Measurements from ENCODE around the gene ITPRIPL2. TPM values are rescaled to one million over a fixed set of nuclear protein-coding genes. Genes with fewer than 3 reads are reported as not detected.

The ITPRIPL2 gene
- total RNA-seq, 2 experiments from 2014 or later = 2.1 to 2.3 TPM

DNA sequence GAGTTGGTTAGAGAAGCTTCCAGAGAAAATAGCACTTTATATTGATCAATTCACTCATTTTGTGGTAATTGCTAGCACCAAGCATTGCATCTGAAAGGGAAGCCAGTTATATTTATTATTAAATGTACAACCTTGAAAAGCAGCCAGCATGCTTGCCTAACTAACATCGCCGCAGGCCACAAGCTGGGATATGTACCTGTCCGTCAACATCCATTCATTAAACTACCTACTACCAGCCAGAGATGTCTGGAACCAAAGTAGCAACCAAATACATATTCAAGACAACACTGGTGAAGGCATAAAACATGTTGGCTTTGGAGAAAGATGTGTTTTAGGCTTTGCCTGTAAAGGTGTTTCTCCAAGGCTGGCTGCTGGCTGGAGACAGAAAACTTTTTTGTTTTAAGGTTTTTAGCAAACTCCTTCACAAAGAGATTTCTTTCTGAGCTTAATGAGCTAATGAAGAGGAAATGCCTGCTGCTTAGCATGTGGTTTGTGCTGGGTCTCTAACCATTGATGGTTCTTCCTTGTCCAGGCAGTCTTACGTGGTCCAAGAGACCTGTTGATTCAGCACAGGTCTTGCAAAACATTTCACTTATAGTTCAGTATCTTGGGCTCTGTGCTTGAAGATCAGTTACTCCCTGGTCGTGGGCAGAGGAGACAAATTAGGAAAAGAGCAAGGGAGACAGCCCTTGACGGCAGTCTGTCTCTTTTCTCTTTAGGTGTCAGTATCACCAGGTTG lies 3.1 kb downstream of the ITPRIPL2 start:
- DNase-seq = no peak
- Mint-ChIP-seq H3K4me3 (no peak overlapping the region), H3K36me3 (ENCODE audit: low read depth) (no peaks in the 10 kb centered on the region), H3K9me3 (no peaks in the 10 kb centered on the region), H3K27me3 (peaks cover 23% of the 10 kb centered on the region), H3K4me1 (peaks cover 25% of the 10 kb centered on the region), H3K27ac (peak overlapping the region; percentile 76)
- ChIA-PET CTCF (interaction anchor here (1.5 to 1.6 kb wide), 2 partner anchors 14 to 31 kb away, joined by 3 to 4 read pairs; no protein-coding TSS in a partner anchor), POLR2A (no interaction called here)

DNA sequence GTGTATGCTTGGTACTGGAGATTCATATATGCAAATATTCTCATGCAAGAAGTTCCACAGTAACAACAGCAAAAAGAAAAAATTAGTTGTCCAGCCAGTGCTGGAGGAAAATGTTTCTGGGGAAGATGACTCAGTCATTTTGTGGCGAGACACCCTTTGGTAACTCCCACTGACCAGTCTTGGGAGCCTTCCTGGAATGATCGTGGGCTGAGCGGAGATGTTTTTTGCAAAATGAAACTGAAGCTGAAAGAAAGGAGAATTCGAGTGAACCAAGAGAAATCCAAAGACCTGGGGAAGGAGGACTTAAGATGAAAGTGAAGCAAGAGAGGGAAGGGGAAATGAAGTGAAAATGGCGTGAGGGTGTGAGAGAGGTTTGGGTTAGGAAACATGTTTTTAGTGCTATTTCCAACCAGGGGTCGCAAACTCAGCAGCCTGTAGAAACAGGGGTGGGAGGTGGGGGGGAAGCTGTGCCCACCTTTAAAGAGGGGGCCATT lies 5.2 kb downstream of the ITPRIPL2 start:
- peak overlapping the region; percentile 78 for H3K27ac Mint-ChIP-seq
- ChIA-PET CTCF (interaction anchor here (0.7 to 1.5 kb wide), 5 partner anchors 10 to 52 kb away, joined by 3 to 4 read pairs (median 3); partner anchors contain the start of gene COQ7), POLR2A (no interaction called here)
- peaks cover 22% of the 10 kb centered on the region for H3K4me1 Mint-ChIP-seq
- no peaks in the 10 kb centered on the region for H3K36me3 Mint-ChIP-seq (ENCODE audit: low read depth)
- peak overlapping the region; percentile 55 for H3K4me3 Mint-ChIP-seq
- no peak for DNase-seq
- H3K27me3 Mint-ChIP-seq = peaks cover 11% of the 10 kb centered on the region
- no peaks in the 10 kb centered on the region for H3K9me3 Mint-ChIP-seq

DNA sequence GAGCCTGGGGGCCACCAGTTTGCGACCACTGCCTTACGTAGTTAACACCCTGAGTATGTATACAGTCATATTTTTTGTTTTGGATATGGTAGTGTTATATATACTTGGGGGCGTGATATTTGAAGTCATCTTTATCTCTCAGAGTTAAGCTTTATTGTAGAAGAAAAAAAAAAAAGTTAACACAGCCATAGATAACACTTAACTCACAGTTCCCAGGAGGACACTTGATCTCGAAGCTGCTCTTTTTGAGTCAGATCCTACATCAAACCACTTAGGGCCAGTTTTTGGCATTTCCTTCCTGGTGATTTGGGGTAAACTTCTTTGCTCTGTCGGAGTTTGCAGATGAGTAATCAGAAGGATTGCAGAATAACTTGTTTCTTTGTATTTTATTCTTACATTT lies 5.8 kb downstream of the ITPRIPL2 start:
- Mint-ChIP-seq H3K36me3 (ENCODE audit: low read depth) (no peaks in the 10 kb centered on the region), H3K9me3 (peaks cover 2% of the 10 kb centered on the region), H3K4me3 (peak overlapping the region; percentile 40), H3K27ac (peak overlapping the region; percentile 54), H3K4me1 (peaks cover 22% of the 10 kb centered on the region), H3K27me3 (peaks cover 10% of the 10 kb centered on the region)
- ChIA-PET POLR2A (no interaction called here), CTCF (interaction anchor here (0.6 to 1.5 kb wide), 6 partner anchors 10 to 1257 kb away, joined by 3 to 4 read pairs (median 4); no protein-coding TSS in a partner anchor)
- DNase-seq = no peak

DNA sequence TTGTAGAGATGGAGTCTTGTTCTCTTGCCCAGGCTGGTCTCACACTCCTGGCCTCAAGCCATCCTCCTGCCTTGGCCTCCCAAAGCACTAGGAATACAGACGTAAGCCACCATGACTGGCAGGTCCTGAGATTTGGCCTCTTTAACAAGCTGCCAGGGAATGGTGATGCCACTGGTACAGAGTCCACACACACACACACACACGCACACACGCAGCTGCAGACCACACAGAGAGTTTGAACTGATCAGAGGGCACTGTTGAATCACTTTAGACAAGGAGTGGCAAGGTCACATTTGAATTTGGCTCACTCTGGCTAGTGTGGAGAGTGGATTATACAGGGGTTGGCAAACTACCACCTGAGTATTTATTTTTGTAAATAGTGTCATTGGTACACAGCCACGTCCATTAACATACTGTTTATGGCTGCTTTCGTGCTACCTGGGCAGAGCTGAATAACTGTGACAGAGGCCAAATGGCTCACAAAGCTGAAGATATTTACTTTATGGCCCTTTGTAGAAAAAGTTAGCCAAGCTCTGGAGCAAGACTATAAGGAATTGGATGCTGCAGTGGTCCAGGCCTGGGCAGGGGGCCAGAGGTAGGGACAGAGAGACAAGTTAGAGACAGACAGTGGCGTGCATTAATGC lies 9.9 kb downstream of the ITPRIPL2 start:
- Mint-ChIP-seq H3K27me3 (no peaks in the 10 kb centered on the region), H3K9me3 (peaks cover 2% of the 10 kb centered on the region), H3K27ac (no peak overlapping the region), H3K4me1 (peaks cover 23% of the 10 kb centered on the region), H3K36me3 (ENCODE audit: low read depth) (no peaks in the 10 kb centered on the region), H3K4me3 (no peak overlapping the region)
- no peak for DNase-seq
- CTCF ChIA-PET = interaction anchor here (0.6 to 1.8 kb wide), 3 partner anchors 7 to 1650 kb away, joined by 3 to 6 read pairs (median 3); no protein-coding TSS in a partner anchor
- POLR2A ChIA-PET = no interaction called here

DNA sequence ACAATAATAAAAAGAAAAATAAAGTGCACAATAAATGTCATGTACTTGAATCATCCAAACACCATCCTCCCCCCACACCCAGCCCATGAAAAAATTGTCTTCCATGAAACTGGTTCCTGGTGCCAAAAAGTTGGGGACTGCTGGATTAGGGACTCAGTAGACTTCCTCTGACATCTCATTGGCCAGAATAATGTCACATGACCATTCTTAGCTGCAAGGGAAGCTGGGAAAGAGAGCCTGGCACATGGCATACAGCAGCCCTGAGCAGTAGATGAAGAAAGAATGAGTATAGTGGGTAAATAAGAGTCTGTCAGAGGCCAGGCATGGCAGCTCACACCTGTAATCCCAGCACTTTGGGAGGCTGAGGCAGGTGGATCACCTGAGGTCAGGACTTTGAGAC lies 12.5 kb downstream of the ITPRIPL2 start:
- POLR2A ChIA-PET = no interaction called here
- peaks cover 32% of the 10 kb centered on the region for H3K4me1 Mint-ChIP-seq
- H3K36me3 Mint-ChIP-seq (ENCODE audit: low read depth) = no peaks in the 10 kb centered on the region
- no peaks in the 10 kb centered on the region for H3K27me3 Mint-ChIP-seq
- H3K4me3 Mint-ChIP-seq = no peak overlapping the region
- DNase-seq = no peak
- no peak overlapping the region for H3K27ac Mint-ChIP-seq
- peaks cover 5% of the 10 kb centered on the region for H3K9me3 Mint-ChIP-seq
- CTCF ChIA-PET = interaction anchor here (0.5 kb wide), 1 partner anchor 14 kb away, joined by 3 read pairs; no protein-coding TSS in a partner anchor

DNA sequence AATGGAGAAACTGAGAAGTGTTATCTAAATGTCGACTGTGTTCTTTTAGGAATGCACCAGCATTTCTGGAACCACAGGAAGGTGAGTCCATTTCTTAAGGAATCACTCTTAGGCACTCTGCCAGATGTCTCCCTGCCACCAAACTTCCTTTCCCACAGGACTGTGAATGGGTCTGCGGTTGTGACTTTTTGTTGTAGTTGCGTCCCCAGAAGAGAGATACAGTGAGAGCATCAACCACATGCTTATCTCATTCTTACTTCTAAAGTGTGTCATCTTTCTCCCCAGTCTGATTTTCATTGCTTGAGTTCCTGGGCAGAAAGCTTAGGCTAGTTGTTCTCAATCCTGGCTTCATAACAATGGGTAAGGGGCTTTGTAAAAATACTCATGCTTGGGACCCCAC lies 13.4 kb downstream of the ITPRIPL2 start:
- ChIA-PET CTCF (interaction anchor here (0.9 kb wide), 1 partner anchor 13 kb away, joined by 3 read pairs; the partner anchor contains the start of gene ITPRIPL2), POLR2A (no interaction called here)
- no peak for DNase-seq
- H3K36me3 Mint-ChIP-seq (ENCODE audit: low read depth) = no peaks in the 10 kb centered on the region
- no peak overlapping the region for H3K4me3 Mint-ChIP-seq
- H3K9me3 Mint-ChIP-seq = peaks cover 5% of the 10 kb centered on the region
- H3K27me3 Mint-ChIP-seq = no peaks in the 10 kb centered on the region
- H3K4me1 Mint-ChIP-seq = peaks cover 33% of the 10 kb centered on the region
- peak overlapping the region; percentile 37 for H3K27ac Mint-ChIP-seq

DNA sequence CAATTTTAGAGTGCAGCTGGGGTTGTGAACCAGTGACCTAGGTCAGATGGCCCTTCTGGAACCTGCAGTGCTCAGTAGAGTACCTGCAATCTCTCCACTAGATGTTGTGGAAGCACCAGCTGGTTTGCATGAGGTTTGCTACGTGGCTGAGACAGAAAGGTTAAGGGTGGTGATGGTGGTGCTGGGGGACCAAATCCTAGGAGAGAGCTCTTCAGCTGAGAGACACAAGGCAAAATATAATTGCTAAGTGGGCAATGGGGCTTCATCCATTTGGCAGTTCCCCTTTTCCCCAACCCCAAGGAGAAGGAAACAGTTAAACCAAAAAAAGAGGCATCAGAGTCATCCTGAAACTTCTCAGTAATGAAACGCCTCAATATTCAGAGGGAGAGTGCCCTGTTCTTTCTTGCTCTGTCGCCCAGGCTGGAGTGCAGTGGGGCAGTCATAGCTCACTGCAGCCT lies 13.9 kb downstream of the ITPRIPL2 start:
- Mint-ChIP-seq H3K36me3 (ENCODE audit: low read depth) (no peaks in the 10 kb centered on the region), H3K27me3 (no peaks in the 10 kb centered on the region), H3K9me3 (peaks cover 5% of the 10 kb centered on the region), H3K4me3 (no peak overlapping the region), H3K4me1 (peaks cover 33% of the 10 kb centered on the region), H3K27ac (peak overlapping the region; percentile 37)
- DNase-seq = no peak
- POLR2A ChIA-PET = no interaction called here
- CTCF ChIA-PET = interaction anchor here (0.9 kb wide), 1 partner anchor 14 kb away, joined by 3 read pairs; the partner anchor contains the start of gene ITPRIPL2

DNA sequence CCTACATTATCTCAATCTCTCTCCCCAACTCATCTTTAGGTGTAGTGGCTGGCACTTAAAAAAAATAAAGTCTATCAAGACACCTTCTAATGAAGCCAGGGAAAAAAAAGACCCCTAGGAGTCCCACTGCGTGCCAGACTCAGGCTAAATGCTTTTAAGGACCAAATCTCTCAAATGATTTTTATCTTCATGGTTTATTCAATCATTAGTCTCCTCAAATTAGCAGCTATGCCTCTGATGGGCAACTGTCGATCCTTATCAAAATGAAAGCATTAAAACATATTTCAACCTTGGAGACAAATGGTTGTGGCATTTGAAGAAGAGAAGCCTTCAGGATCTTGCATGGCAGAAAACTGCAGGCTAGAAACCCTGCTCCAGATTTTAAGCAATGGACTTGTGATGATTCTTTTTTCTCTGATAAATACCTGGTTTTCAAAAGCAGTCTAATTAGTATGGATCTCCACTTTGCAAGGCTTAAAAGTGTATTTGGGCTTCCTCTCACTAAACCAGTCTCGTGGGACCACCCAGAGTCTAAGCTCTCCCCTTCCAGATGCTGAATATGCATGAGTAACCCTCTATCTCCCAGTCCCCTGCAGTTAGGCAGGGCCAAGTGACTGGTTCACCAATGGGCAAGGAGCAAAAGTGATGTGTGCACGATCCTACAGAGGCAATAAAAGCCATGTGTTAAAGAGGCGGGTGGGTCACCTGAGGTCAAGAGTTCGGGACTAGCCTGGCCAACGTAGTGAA lies 14.9 kb downstream of the ITPRIPL2 start:
- POLR2A ChIA-PET = no interaction called here
- H3K4me1 Mint-ChIP-seq = peaks cover 33% of the 10 kb centered on the region
- no peaks in the 10 kb centered on the region for H3K27me3 Mint-ChIP-seq
- CTCF ChIA-PET = no interaction called here
- H3K36me3 Mint-ChIP-seq (ENCODE audit: low read depth) = no peaks in the 10 kb centered on the region
- no peak overlapping the region for H3K27ac Mint-ChIP-seq
- no peak for DNase-seq
- peaks cover 5% of the 10 kb centered on the region for H3K9me3 Mint-ChIP-seq
- H3K4me3 Mint-ChIP-seq = no peak overlapping the region

DNA sequence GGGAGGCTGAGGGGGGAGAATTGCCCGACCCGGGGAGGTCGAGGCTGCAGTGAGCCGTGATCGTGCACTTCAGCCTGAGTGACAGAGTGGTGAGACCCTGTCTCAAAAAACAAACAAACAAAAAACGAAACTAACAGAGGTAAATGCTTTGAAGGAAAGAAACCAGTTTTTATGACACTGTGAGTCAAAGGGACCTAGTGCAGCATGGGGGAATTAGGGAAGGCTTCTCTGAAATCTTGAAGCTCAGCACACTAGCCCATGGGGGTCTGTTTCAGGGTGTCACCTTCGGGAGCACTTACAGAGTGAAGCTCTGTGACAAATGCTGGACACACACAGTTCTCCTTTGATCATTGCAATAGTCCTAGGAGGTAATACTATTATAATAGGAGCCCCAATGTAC lies 16.6 kb downstream of the ITPRIPL2 start:
- CTCF ChIA-PET = interaction anchor here (1.1 to 1.6 kb wide), 4 partner anchors 13 to 22 kb away, joined by 3 to 6 read pairs (median 4); partner anchors contain the start of gene ITPRIPL2
- H3K36me3 Mint-ChIP-seq (ENCODE audit: low read depth) = no peaks in the 10 kb centered on the region
- no peak for DNase-seq
- H3K4me1 Mint-ChIP-seq = peaks cover 33% of the 10 kb centered on the region
- H3K27me3 Mint-ChIP-seq = no peaks in the 10 kb centered on the region
- H3K4me3 Mint-ChIP-seq = no peak overlapping the region
- H3K27ac Mint-ChIP-seq = peak overlapping the region; percentile 70
- POLR2A ChIA-PET = no interaction called here
- peaks cover 3% of the 10 kb centered on the region for H3K9me3 Mint-ChIP-seq

DNA sequence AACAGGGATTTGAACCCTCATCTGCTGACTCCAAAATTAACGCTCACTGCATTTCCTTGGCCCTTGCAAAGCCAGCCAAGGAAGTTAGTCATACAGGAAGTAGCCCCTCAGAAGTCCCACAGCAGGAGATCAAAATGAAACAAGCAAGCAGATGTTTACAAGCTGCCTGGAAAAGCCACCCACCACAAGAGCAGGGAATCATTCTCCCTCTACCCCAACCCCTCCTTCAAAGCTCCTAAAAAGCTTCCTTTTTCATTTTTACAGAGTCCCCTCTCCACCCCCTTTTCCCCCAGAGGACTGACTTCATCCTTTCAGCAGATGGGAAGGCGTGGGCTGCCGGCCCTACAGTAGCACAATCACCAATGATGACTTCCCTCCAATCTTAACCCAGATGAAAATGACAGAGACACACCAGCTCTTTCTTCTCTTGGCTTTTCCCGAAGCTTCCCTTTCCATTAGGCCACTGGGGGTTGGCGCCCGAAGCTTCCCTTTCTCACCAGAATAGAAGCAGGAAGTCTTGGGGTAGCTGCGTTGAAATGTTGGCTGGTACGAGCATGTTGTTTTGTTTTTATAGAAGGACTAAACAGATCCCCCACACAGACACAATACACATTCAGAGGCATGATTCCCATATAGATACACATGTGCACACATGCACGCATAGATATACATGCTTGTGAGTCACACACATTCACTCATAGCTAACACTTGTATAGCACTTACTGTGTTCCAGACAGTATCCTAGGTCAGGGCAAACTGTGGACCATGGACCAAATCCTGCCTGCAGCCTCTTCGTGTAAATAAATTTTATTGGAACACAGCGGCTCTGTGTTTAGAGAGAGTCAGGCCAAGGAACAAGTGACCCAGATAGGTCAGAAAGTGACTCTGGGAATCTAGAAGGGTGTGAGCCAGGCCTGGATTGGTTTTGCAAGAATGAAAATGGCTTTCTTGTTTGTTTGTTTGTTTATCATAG lies 17.4 kb downstream of the ITPRIPL2 start:
- ChIA-PET CTCF (interaction anchor here (0.7 to 1.6 kb wide), 6 partner anchors 8 to 22 kb away, joined by 3 to 6 read pairs (median 4); partner anchors contain the start of gene ITPRIPL2), POLR2A (no interaction called here)
- DNase-seq = no peak
- no peaks in the 10 kb centered on the region for H3K27me3 Mint-ChIP-seq
- no peak overlapping the region for H3K4me3 Mint-ChIP-seq
- peak overlapping the region; percentile 70 for H3K27ac Mint-ChIP-seq
- peaks cover 3% of the 10 kb centered on the region for H3K9me3 Mint-ChIP-seq
- H3K36me3 Mint-ChIP-seq (ENCODE audit: low read depth) = no peaks in the 10 kb centered on the region
- H3K4me1 Mint-ChIP-seq = peaks cover 33% of the 10 kb centered on the region

DNA sequence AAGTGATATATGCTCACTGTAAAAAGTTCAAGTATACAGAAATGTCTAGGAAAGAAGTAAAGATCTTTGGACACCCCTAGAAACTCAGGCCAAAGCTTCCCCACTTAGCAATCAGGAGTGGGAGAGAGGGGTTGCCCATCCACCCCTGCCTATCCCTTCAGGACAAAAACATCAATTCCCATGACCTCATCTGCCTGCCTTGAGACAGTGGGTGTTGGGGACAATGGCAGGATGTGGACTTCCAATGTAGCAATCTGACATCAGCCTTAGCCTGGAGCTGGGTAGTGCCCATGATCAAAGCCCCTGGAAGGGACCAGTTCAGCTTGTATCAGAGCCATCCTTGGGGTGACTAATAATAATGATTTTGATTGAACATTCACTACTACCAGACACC lies 18.1 kb downstream of the ITPRIPL2 start:
- Mint-ChIP-seq H3K36me3 (ENCODE audit: low read depth) (no peaks in the 10 kb centered on the region), H3K4me3 (no peak overlapping the region), H3K4me1 (peaks cover 33% of the 10 kb centered on the region), H3K9me3 (peaks cover 3% of the 10 kb centered on the region), H3K27ac (no peak overlapping the region), H3K27me3 (peaks cover under 1% of the 10 kb centered on the region)
- DNase-seq = no peak
- CTCF ChIA-PET = interaction anchor here (0.6 to 1.6 kb wide), 4 partner anchors 13 to 386 kb away, joined by 3 to 4 read pairs (median 4); no protein-coding TSS in a partner anchor
- POLR2A ChIA-PET = no interaction called here
